ENCODE measurements around the gene MRGPRD. TPM values are rescaled to one million over a fixed set of nuclear protein-coding genes. Genes with fewer than 3 reads are reported as not detected.

The MRGPRD gene
- total and polyA plus RNA-seq, 2 experiments from 2014 or later, result not detected

DNA sequence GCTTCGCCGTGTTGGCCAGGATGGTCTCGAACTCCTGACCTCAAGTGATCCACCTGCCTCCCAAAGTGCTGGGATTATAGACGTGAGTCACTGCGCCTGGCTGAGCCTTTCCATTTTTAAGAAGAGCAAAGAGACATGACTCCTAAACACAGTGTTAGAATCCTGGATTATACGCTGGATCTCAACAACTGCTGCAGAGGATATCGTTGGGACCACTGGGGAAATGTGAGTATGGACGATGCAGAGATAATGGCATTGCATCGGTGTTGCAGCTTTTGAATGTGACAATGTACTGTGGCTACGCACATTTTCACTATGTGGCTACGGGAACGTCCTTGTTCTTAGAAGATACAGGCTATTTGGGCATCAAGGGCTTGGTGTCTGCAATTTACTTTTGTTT, 26.0 kb upstream of the MRGPRD start (continued):
- TF ChIP-seq, protein P1, sequence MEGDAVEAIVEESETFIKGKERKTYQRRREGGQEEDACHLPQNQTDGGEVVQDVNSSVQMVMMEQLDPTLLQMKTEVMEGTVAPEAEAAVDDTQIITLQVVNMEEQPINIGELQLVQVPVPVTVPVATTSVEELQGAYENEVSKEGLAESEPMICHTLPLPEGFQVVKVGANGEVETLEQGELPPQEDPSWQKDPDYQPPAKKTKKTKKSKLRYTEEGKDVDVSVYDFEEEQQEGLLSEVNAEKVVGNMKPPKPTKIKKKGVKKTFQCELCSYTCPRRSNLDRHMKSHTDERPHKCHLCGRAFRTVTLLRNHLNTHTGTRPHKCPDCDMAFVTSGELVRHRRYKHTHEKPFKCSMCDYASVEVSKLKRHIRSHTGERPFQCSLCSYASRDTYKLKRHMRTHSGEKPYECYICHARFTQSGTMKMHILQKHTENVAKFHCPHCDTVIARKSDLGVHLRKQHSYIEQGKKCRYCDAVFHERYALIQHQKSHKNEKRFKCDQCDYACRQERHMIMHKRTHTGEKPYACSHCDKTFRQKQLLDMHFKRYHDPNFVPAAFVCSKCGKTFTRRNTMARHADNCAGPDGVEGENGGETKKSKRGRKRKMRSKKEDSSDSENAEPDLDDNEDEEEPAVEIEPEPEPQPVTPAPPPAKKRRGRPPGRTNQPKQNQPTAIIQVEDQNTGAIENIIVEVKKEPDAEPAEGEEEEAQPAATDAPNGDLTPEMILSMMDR (conservative IDR thresholded peaks at IDR 0.05; ENCODE audit: low read depth in 2 of 2), result no peak
- TF ChIP-seq EZH2phosphoT487 (IDR thresholded peaks at IDR 0.05; ENCODE audit: unreplicated experiment) (no peak), ZNF462 (CRISPR knock-in tag; IDR thresholded peaks at IDR 0.05) (no peak)

- Histone ChIP-seq H3F3A (replicated peaks; ENCODE audit: low read depth) (no peaks in the 10 kb centered on the region), H3K4me3 (no peak overlapping the region), H3K27ac (ENCODE audit: low read depth) (no peak overlapping the region), H4K20me1 (replicated peaks; ENCODE audit: insufficient read depth) (no peaks in the 10 kb centered on the region), H3K79me2 (replicated peaks; ENCODE audit: insufficient read depth) (no peaks in the 10 kb centered on the region), H3K27me3 (ENCODE audit: insufficient read depth) (no peaks in the 10 kb centered on the region), H3K36me3 (ENCODE audit: insufficient read depth) (no peaks in the 10 kb centered on the region), H2AFZ (no peak overlapping the region), H3K4me2 (no peak overlapping the region), H3K4me1 (ENCODE audit: insufficient read depth) (peaks cover 5% of the 10 kb centered on the region), H3K9me2 (ENCODE audit: insufficient read depth) (no peaks in the 10 kb centered on the region)
- no peak for ATAC-seq
- H3K36me3 Mint-ChIP-seq (ENCODE audit: low read depth), result peaks cover 3% of the 10 kb centered on the region; the same call in 1 of the 3 replicates
- H3K9me3 Mint-ChIP-seq, result no peaks in the 10 kb centered on the region
- DNase-seq (ENCODE audit: low spot score), result no peak
- no peak overlapping the region for H3K27ac Mint-ChIP-seq
- peaks cover 5% of the 10 kb centered on the region; the same call in 1 of the 3 replicates for H3K4me1 Mint-ChIP-seq
- peaks cover 9% of the 10 kb centered on the region for H3K27me3 Mint-ChIP-seq (ENCODE audit: insufficient read depth, low read depth, poor library complexity)
- no peak overlapping the region; the same call in 2 of the 3 replicates for H3K4me3 Mint-ChIP-seq
- TF ChIP-seq JUNB (IDR thresholded peaks at IDR 0.05; ENCODE audit: unreplicated experiment) (no peak), CREB1 (CRISPR knock-in tag; IDR thresholded peaks at IDR 0.05; ENCODE audit: low read depth) (no peak), EZH2phosphoT487 (IDR thresholded peaks at IDR 0.05; ENCODE audit: unreplicated experiment) (no peak), ETS1 (IDR thresholded peaks at IDR 0.05) (no peak), NANOG (IDR thresholded peaks at IDR 0.05; ENCODE audit: borderline replicate concordance) (no peak), ZNF331 (CRISPR knock-in tag; IDR thresholded peaks at IDR 0.05; ENCODE audit: low read depth) (no peak), ZNF114 (CRISPR knock-in tag; IDR thresholded peaks at IDR 0.05) (no peak)
- TF ChIP-seq, protein P1 (conservative IDR thresholded peaks at IDR 0.05; ENCODE audit: low read depth in 2 of 2), result no peak
These were observed 25.0 kb upstream of the MRGPRD start for GRCh38 chr11:69005631-69006368.

All from GM23338 (cell line).